Measurements from ENCODE around the gene TAGLN3. TPM values are rescaled to one million over a fixed set of nuclear protein-coding genes. Genes with fewer than 3 reads are reported as not detected.

The TAGLN3 gene
- total RNA-seq, 1 experiment from 2014 or later, result not detected

- Histone ChIP-seq H3K4me1 (ENCODE audit: control insufficient read depth, insufficient read depth, low read length) (no peaks in the 10 kb centered on the region), H3K9me3 (ENCODE audit: control insufficient read depth, insufficient read depth, low read depth, low read length) (no peaks in the 10 kb centered on the region), H3K27ac (ENCODE audit: low read length) (no peak overlapping the region), H3K4me3 (ENCODE audit: low read depth in 2 of 2, low read length in 2 of 2) (no peak overlapping the region), H3K27me3 (ENCODE audit: control insufficient read depth, insufficient read depth, low read length) (no peaks in the 10 kb centered on the region), H3K36me3 (ENCODE audit: control insufficient read depth, insufficient read depth, low read length) (no peaks in the 10 kb centered on the region)
- POLR2A ChIA-PET, result no interaction called here
- intact Hi-C loops (cut with micrococcal nuclease; ENCODE audit: unreplicated experiment) (no loop called here), in situ Hi-C loops (cut with HindIII; ENCODE audit: low pct_unique_long_range_greater_than_20kb, low sequenced_read_pairs) (no loop called here)
- DNase-seq (ENCODE audit: low read depth, low spot score) (no peak), ATAC-seq (no peak)
- TF ChIP-seq TCF7L2 (IDR thresholded peaks at IDR 0.05; ENCODE audit: low read depth, low read length) (no peak), POLR2AphosphoS5 (IDR thresholded peaks at IDR 0.05; ENCODE audit: low read depth, low read length) (no peak), SIN3A (IDR thresholded peaks at IDR 0.05; ENCODE audit: borderline replicate concordance, insufficient read depth, low read depth, low read length) (no peak), REST (IDR thresholded peaks at IDR 0.05; ENCODE audit: insufficient read depth in 1 of 2, low read depth in 2 of 2, low read length in 1 of 2) (no peak), CTCF (IDR thresholded peaks at IDR 0.05) (no peak)
- CTCF ChIA-PET, result interaction anchor here (0.7 kb wide), 1 partner anchor 75 kb away, joined by 11 read pairs; no protein-coding TSS in a partner anchor
- BruUV-seq (replicated peaks), result no TSS peak
These were observed 6.5 kb downstream of the TAGLN3 start for GRCh38 chr3:112005091-112005672.

GRCh38 chr3:112007633-112008032 lies 8.9 kb downstream of the TAGLN3 start:
- in situ Hi-C loops (cut with HindIII; ENCODE audit: low pct_unique_long_range_greater_than_20kb, low sequenced_read_pairs), result no loop called here
- no peak for DNase-seq (ENCODE audit: low read depth, low spot score)
- Histone ChIP-seq H3K36me3 (ENCODE audit: control insufficient read depth, insufficient read depth, low read length) (no peaks in the 10 kb centered on the region), H3K4me3 (ENCODE audit: low read depth in 2 of 2, low read length in 2 of 2) (no peak overlapping the region), H3K4me1 (ENCODE audit: control insufficient read depth, insufficient read depth, low read length) (no peaks in the 10 kb centered on the region), H3K27me3 (ENCODE audit: control insufficient read depth, insufficient read depth, low read length) (no peaks in the 10 kb centered on the region), H3K9me3 (ENCODE audit: control insufficient read depth, insufficient read depth, low read depth, low read length) (no peaks in the 10 kb centered on the region), H3K27ac (ENCODE audit: low read length) (no peak overlapping the region)
- ChIA-PET CTCF (no interaction called here), POLR2A (no interaction called here)
- ATAC-seq, result no peak
- TF ChIP-seq CTCF (IDR thresholded peaks at IDR 0.05) (no peak), SIN3A (IDR thresholded peaks at IDR 0.05; ENCODE audit: borderline replicate concordance, insufficient read depth, low read depth, low read length) (no peak), POLR2AphosphoS5 (IDR thresholded peaks at IDR 0.05; ENCODE audit: low read depth, low read length) (no peak), TCF7L2 (IDR thresholded peaks at IDR 0.05; ENCODE audit: low read depth, low read length) (no peak), REST (IDR thresholded peaks at IDR 0.05; ENCODE audit: insufficient read depth in 1 of 2, low read depth in 2 of 2, low read length in 1 of 2) (no peak)
- intact Hi-C loops (cut with micrococcal nuclease; ENCODE audit: unreplicated experiment), result no loop called here
- BruUV-seq (replicated peaks), result no TSS peak
